GM21423 (cell line): ENCODE results near the gene PITX2.

ENCODE experiments used
- ATAC-seq: cut with Tn5 transposase; IDR thresholded peaks from one replicate; pipeline ENCODE4 v1.9.1; 2021; ENCODE audit warnings: mild to moderate bottlenecking, moderate library complexity; ENCODE audit not compliant: unreplicated experiment

The PITX2 gene

GRCh38 chr4:110624904-110625494 is 2.1 kb upstream of the PITX2 start:
- ATAC-seq: no peak

- ATAC-seq: no peak
Observed at GRCh38 chr4:110624398-110624780, 1.5 kb upstream of the PITX2 start.

- ATAC-seq: no peak
Observed at GRCh38 chr4:110623718-110624397, 981 bp upstream of the PITX2 start.

- no peak for ATAC-seq
Observed at GRCh38 chr4:110621839-110622751, 782 bp downstream of the PITX2 start.

GRCh38 chr4:110621328-110621812 is 1.5 kb downstream of the PITX2 start:
- no peak for ATAC-seq

- no peak for ATAC-seq
Observed at GRCh38 chr4:110620691-110621327, 2.1 kb downstream of the PITX2 start.

GRCh38 chr4:110620322-110620690 is 2.6 kb downstream of the PITX2 start:
- no peak for ATAC-seq

GRCh38 chr4:110619463-110620247 is 3.2 kb downstream of the PITX2 start:
- no peak for ATAC-seq

GRCh38 chr4:110618581-110619462 is 4.1 kb downstream of the PITX2 start:
- ATAC-seq: no peak

GRCh38 chr4:110617646-110618580 is 5.0 kb downstream of the PITX2 start:
- no peak for ATAC-seq

- no peak for ATAC-seq
Observed at GRCh38 chr4:110617075-110617640, 5.7 kb downstream of the PITX2 start.

- no peak for ATAC-seq
Observed at GRCh38 chr4:110616238-110617074, 6.4 kb downstream of the PITX2 start.

GRCh38 chr4:110615353-110616237 is 7.3 kb downstream of the PITX2 start:
- no peak for ATAC-seq

- ATAC-seq: no peak
Observed at GRCh38 chr4:110614976-110615352, 7.9 kb downstream of the PITX2 start.

GRCh38 chr4:110614173-110614963 is 8.5 kb downstream of the PITX2 start:
- ATAC-seq: no peak
